A375 (cell line): Measurements from ENCODE around the gene GDA. TPM values are rescaled to one million over a fixed set of nuclear protein-coding genes. Genes with fewer than 3 reads are reported as not detected.

Experiments
- small RNA-seq: library from RNA; depleted of rRNA; stranded (forward); fragments of <200 nt; gene quantifications from one replicate; pipeline ENCODE3, GENCODE V24; 2014
- total RNA-seq: library from RNA; depleted of rRNA; stranded (reverse); fragments of >200 nt; shearing (Covaris generic); gene quantifications from 2 replicates; pipeline ENCODE4 v1.2.3, GENCODE V29; 2014; rRNA removed

Gene GDA
- total RNA-seq: 17.6 and 19.4 TPM in 2 replicates

GRCh38 chr9:72149231-72149975, at the start of gene GDA:
Gene GDA, plus strand, starts transcription at chr9:72149440. Its CDS starts 120 bp downstream, at chr9:72149560.

Small RNA genes lying within 50 kb of the gene (small RNA-seq; reads per million reads assigned to genes)
- gene RNA5SP285: not detected

Other genes with a start within 250 kb of the GDA start
- gene ABHD17B, start 238.2 kb upstream of the GDA start, total RNA-seq: 16.9 and 17.7 TPM in 2 replicates
- 14.6 and 18.0 TPM in 2 replicates for gene C9orf85, start 237.8 kb upstream of the GDA start, total RNA-seq
- gene C9orf57, start 88.8 kb upstream of the GDA start, total RNA-seq: not detected in 2 replicates
- 134 and 144 TPM in 2 replicates for gene ZFAND5, start 215.8 kb downstream of the GDA start, total RNA-seq